Endothelial cell of umbilical vein (primary cell): Measurements from ENCODE around the gene KCTD11. TPM values are rescaled to one million over a fixed set of nuclear protein-coding genes. Genes with fewer than 3 reads are reported as not detected.

Source experiments
- BruUV-seq: library from RNA; stranded (reverse); fragments of 400-500 nt; replicated peaks from 2 replicates; lab custom pipeline; 2021; lab: Mats Ljungman, UMichigan
- CTCF ChIA-PET: fragments of 300-600, 350-600 bp; sonication (Branson Sonifier 250); formaldehyde crosslinking; loops from one replicate; lab custom pipeline; 2021; ENCODE audit warnings: antibody characterized with exemption, inconsistent platforms; lab: Charles Lee
- POLR2A ChIA-PET: fragments of 300-600, 350-600 bp; sonication (Branson Sonifier 250); formaldehyde crosslinking; loops from one replicate; lab custom pipeline; 2021; ENCODE audit warnings: antibody characterized with exemption, inconsistent platforms; lab: Charles Lee
- DNase-seq: peaks from one replicate; pipeline ENCODE4 v3.0.0-alpha.2; 2011; ENCODE audit warnings: low read depth, low spot score
- FAIRE-seq: peaks from 2 replicates; lab custom pipeline; 2011; peaks lifted over from hg19 to GRCh38; lab: Jason Lieb, UNC
- H2AFZ ChIP-seq: 2 replicates; pipeline ENCODE4 v1.6.0; 2012; ENCODE audit warnings: low read depth, low read length, control low read depth, inconsistent platforms
- H3K27ac ChIP-seq: 2 replicates; pipeline ENCODE4 v1.5.1; 2011; ENCODE audit warnings: low read depth, mild to moderate bottlenecking, control low read depth, low read length, moderate library complexity; ENCODE audit not compliant: insufficient read depth
- H3K27me3 ChIP-seq, 2 experiments: 2 replicates each; pipeline versions ENCODE4 v1.6.0 to v1.6.1; 2011; ENCODE audit warnings: low read length in 2 of 2, mixed read lengths in 1 of 2; ENCODE audit not compliant: control insufficient read depth in 2 of 2, insufficient read depth in 2 of 2
- H3K36me3 ChIP-seq, 2 experiments: 2 replicates in 1 of 2; 3 replicates in 1 of 2; pipeline ENCODE4 v1.5.1; 2011; ENCODE audit warnings: low read length in 2 of 2, mild to moderate bottlenecking in 1 of 2, moderate library complexity in 1 of 2; ENCODE audit not compliant: control insufficient read depth in 2 of 2, insufficient read depth in 2 of 2; ENCODE audit errors: extremely low read depth in 1 of 2
- H3K4me1 ChIP-seq: 3 replicates; pipeline ENCODE4 v1.5.1; 2011; ENCODE audit warnings: mild to moderate bottlenecking, low read length; ENCODE audit not compliant: control insufficient read depth, insufficient read depth; ENCODE audit errors: extremely low read depth
- H3K4me2 ChIP-seq: 2 replicates; pipeline ENCODE4 v1.6.1; 2011; ENCODE audit warnings: low read length, control low read depth, mixed read lengths; ENCODE audit not compliant: insufficient read depth
- H3K4me3 ChIP-seq, 3 experiments: fragments of 200-600 bp in 1 of 3; sonication (generic), shearing (Covaris generic) in 1 of 3; replicated peaks in 1 of 3; 2 replicates each; pipeline ENCODE4 v1.5.1; 2011 to 2016; ENCODE audit warnings: control low read depth in 3 of 3, low read length in 3 of 3, mild to moderate bottlenecking in 2 of 3, inconsistent platforms in 1 of 3, low read depth in 1 of 3, moderate library complexity in 1 of 3; ENCODE audit not compliant: insufficient read depth in 1 of 3
- H3K79me2 ChIP-seq: 2 replicates; pipeline ENCODE4 v1.6.0; 2012; ENCODE audit warnings: low read length, inconsistent platforms; ENCODE audit not compliant: control insufficient read depth, insufficient read depth
- H3K9ac ChIP-seq: replicated peaks from 2 replicates; pipeline ENCODE3; 2011; ENCODE audit warnings: low read length, control low read depth; ENCODE audit not compliant: insufficient read depth; ENCODE audit errors: extremely low read depth
- H3K9me1 ChIP-seq: replicated peaks from 3 replicates; pipeline ENCODE4 v1.6.0; 2011; ENCODE audit warnings: mild to moderate bottlenecking, low read length; ENCODE audit not compliant: control insufficient read depth, insufficient read depth; ENCODE audit errors: extremely low read depth
- H3K9me3 ChIP-seq: replicated peaks from 2 replicates; pipeline ENCODE4 v1.5.1; 2012; ENCODE audit warnings: low read length, inconsistent platforms; ENCODE audit not compliant: control insufficient read depth, insufficient read depth
- H4K20me1 ChIP-seq: replicated peaks from 2 replicates; pipeline ENCODE3; 2011; ENCODE audit warnings: mild to moderate bottlenecking, low read length; ENCODE audit not compliant: control insufficient read depth, insufficient read depth; ENCODE audit errors: extremely low read depth
- EZH2 ChIP-seq: IDR thresholded peaks from 2 replicates; pipeline ENCODE4 v1.6.1; 2012; ENCODE audit warnings: borderline replicate concordance, low read depth, mild to moderate bottlenecking, moderate library complexity, low read length, inconsistent platforms; ENCODE audit not compliant: severe bottlenecking
- FOS ChIP-seq: IDR thresholded peaks from 2 replicates; pipeline ENCODE4 v1.6.1; 2011; ENCODE audit warnings: mild to moderate bottlenecking, low read length, moderate library complexity, borderline replicate concordance; ENCODE audit not compliant: insufficient read depth
- dilution Hi-C: fragments of 300-500 bp; cut with MboI; formaldehyde crosslinking; loops from one replicate; pipeline ENCODE4 v1.15.0; 2019; ENCODE audit warnings: low sequenced_read_pairs; ENCODE audit not compliant: extremely low pct_ligation_motif_present
- intact Hi-C: fragments of 100-400 bp; cut with micrococcal nuclease; formaldehyde crosslinking; loops from one replicate; pipeline ENCODE4 v1.10.0; 2022
- polyA plus RNA-seq, 4 experiments: library from polyadenylated mRNA; depleted of rRNA in 3 of 4; stranded (reverse) in 3 of 4; unstranded in 1 of 4; fragments of >200 nt; gene quantifications; 2 replicates each; pipeline versions ENCODE4 v1.2.1 to v1.2.3, GENCODE V29; 2011 to 2012; ENCODE audit warnings: missing spikeins in 1 of 4
- total RNA-seq: library from RNA; stranded (reverse); gene quantifications from 2 replicates; pipeline ENCODE4 v1.2.3, GENCODE V29; 2021
- TF ChIP-seq, protein P1 (sequence below), 2 donors: IDR thresholded peaks; 1 replicate in 1 of 2; 2 replicates in 1 of 2; pipeline ENCODE4 v1.5.1; 2011; ENCODE audit warnings: low read length in 2 of 2, mild to moderate bottlenecking in 2 of 2, moderate library complexity in 2 of 2, control low read depth in 1 of 2, inconsistent platforms in 1 of 2, low read depth in 1 of 2; ENCODE audit not compliant: insufficient read depth in 1 of 2; ENCODE audit errors: extremely low read depth in 1 of 2
- TF ChIP-seq, protein P2 (sequence below): IDR thresholded peaks from 2 replicates; pipeline ENCODE4 v1.6.1; 2011; ENCODE audit not compliant: insufficient read depth, insufficient read length

KCTD11 gene
- total and polyA plus RNA-seq, 2 donors (not counting 3 experiments of a cell fraction or from before 2014, with no cell fraction given) = 3.8 to 6.5 TPM

DNA sequence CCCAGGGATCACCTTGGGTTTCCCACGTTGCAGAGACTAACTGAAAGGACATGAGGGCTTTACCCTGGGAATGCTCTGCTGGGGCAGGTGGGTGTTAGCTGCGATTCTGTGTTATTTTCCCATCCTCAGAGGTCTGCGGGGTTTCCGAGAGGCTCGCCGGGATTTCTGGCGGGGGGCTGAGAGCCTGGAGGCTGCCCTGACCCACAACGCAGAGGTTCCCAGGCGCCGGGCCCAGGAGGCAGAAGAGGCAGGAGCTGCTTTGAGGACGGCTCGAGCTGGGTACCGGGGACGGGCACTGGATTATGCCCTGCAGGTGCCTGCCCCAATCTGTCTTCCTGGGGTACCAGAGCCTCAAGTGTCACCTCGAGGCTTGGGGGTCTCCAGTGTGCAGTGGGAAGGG lies 8.7 kb upstream of the KCTD11 start:
- no TSS peak for BruUV-seq
- Histone ChIP-seq H3K36me3 (no peaks in the 10 kb centered on the region), H3K27me3 (no peaks in the 10 kb centered on the region), H3K27ac (no peak overlapping the region), H3K79me2 (no peaks in the 10 kb centered on the region), H3K4me3 (no peak overlapping the region), H4K20me1 (no peaks in the 10 kb centered on the region), H2AFZ (no peak overlapping the region), H3K9me1 (no peaks in the 10 kb centered on the region), H3K4me2 (no peak overlapping the region), H3K9ac (no peak overlapping the region), H3K9me3 (no peaks in the 10 kb centered on the region), H3K4me1 (no peaks in the 10 kb centered on the region)
- ChIA-PET CTCF (interaction anchor here (1.5 to 3.8 kb wide), 3 partner anchors 18 to 297 kb away, joined by 3 to 31 read pairs (median 14); no protein-coding TSS in a partner anchor), POLR2A (no interaction called here)
- intact Hi-C loops = no loop called here
- no peak for DNase-seq
- TF ChIP-seq, protein P1, sequence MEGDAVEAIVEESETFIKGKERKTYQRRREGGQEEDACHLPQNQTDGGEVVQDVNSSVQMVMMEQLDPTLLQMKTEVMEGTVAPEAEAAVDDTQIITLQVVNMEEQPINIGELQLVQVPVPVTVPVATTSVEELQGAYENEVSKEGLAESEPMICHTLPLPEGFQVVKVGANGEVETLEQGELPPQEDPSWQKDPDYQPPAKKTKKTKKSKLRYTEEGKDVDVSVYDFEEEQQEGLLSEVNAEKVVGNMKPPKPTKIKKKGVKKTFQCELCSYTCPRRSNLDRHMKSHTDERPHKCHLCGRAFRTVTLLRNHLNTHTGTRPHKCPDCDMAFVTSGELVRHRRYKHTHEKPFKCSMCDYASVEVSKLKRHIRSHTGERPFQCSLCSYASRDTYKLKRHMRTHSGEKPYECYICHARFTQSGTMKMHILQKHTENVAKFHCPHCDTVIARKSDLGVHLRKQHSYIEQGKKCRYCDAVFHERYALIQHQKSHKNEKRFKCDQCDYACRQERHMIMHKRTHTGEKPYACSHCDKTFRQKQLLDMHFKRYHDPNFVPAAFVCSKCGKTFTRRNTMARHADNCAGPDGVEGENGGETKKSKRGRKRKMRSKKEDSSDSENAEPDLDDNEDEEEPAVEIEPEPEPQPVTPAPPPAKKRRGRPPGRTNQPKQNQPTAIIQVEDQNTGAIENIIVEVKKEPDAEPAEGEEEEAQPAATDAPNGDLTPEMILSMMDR (IDR thresholded peaks at IDR 0.05; ENCODE audit: extremely low read depth in 1 of 2, insufficient read depth in 1 of 2, low read depth in 1 of 2, low read length in 2 of 2) = no peak
- TF ChIP-seq FOS (no peak), EZH2 (no peak)
- TF ChIP-seq, protein P2, sequence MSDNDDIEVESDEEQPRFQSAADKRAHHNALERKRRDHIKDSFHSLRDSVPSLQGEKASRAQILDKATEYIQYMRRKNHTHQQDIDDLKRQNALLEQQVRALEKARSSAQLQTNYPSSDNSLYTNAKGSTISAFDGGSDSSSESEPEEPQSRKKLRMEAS = no peak
- dilution Hi-C loops = no loop called here
- FAIRE-seq = no peak
